PC-3 (cell line): ENCODE data around the gene UBAC1.

ENCODE experiments used
- EZH2 ChIP-seq: fragments of 300-600 bp; sonication (generic); IDR thresholded peaks from one replicate; pipeline ENCODE4 v1.6.1; 2017; ENCODE audit warnings: antibody characterized with exemption, mild to moderate bottlenecking, low read length; ENCODE audit not compliant: unreplicated experiment
- TF ChIP-seq, protein P1 (sequence below): fragments of 300-600 bp; sonication (generic); conservative IDR thresholded peaks from 2 replicates; pipeline ENCODE4 v1.5.1; 2017; ENCODE audit warnings: antibody characterized with exemption, low read depth, mild to moderate bottlenecking, low read length

DNA sequence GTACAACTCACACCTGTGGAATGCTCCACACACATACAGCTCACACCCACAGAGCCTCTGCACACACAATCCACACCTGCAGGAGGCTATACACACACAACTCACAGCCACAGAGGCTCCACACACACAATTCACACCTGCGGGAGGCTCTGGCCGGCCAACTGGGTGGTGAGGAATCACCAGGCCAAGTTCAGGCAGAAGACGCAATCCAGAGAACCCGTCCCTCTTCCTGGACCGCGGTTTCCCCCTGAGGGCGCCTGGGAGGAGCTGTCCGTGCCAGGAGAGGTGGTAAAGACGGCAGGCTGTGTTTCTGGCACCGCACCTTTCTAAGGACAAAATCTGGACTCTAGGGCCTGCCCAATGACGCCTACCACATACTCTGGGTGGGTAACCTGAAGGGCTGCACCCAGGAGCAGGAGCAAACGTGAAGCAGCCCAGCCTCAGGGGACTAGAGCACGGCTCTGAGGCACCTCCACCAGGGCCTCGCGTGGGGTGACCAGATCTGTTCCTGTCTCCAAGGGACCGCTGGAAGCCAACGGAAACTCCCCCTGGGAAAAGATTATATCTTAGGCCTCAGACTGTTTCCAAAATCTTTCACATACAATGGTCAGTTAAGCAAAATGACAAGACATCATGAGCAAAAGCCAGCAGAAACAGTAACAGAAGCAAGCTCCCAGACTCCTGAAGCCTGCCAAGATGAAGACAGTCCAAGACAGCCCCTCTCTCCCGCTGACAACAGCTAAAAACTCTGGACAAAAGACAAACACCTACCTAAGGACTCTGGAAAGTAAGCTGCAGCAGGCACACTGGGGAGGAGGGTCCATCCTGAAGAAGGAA lies 70.8 kb downstream of the UBAC1 start:
- no peak for TF ChIP-seq EZH2
- TF ChIP-seq, protein P1, sequence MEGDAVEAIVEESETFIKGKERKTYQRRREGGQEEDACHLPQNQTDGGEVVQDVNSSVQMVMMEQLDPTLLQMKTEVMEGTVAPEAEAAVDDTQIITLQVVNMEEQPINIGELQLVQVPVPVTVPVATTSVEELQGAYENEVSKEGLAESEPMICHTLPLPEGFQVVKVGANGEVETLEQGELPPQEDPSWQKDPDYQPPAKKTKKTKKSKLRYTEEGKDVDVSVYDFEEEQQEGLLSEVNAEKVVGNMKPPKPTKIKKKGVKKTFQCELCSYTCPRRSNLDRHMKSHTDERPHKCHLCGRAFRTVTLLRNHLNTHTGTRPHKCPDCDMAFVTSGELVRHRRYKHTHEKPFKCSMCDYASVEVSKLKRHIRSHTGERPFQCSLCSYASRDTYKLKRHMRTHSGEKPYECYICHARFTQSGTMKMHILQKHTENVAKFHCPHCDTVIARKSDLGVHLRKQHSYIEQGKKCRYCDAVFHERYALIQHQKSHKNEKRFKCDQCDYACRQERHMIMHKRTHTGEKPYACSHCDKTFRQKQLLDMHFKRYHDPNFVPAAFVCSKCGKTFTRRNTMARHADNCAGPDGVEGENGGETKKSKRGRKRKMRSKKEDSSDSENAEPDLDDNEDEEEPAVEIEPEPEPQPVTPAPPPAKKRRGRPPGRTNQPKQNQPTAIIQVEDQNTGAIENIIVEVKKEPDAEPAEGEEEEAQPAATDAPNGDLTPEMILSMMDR = no peak
